ENCODE measurements around the gene PTGR2.

- TF ChIP-seq GATA3 (IDR thresholded peaks at IDR 0.05; ENCODE audit: low read depth, low read length) (no peak), GATA2 (IDR thresholded peaks at IDR 0.05; ENCODE audit: low read depth, low read length) (no peak)
Measured at GRCh38 chr14:73809391-73809790, 42.2 kb upstream of the PTGR2 start.

Measured in SH-SY5Y (cell line).